GM19455 (cell line): ENCODE data around the gene USF2.

Experiments used
- ATAC-seq: cut with Tn5 transposase; IDR thresholded peaks from one replicate; pipeline ENCODE4 v1.9.1; 2021; ENCODE audit not compliant: unreplicated experiment

USF2 gene

GRCh38 chr19:35317464-35318043 is 48.8 kb downstream of the USF2 start:
- ATAC-seq, result no peak

GRCh38 chr19:35318679-35319448 is 50.1 kb downstream of the USF2 start:
- no peak for ATAC-seq

- no peak for ATAC-seq
These were observed 51.4 kb downstream of the USF2 start for GRCh38 chr19:35320065-35320713.

DNA sequence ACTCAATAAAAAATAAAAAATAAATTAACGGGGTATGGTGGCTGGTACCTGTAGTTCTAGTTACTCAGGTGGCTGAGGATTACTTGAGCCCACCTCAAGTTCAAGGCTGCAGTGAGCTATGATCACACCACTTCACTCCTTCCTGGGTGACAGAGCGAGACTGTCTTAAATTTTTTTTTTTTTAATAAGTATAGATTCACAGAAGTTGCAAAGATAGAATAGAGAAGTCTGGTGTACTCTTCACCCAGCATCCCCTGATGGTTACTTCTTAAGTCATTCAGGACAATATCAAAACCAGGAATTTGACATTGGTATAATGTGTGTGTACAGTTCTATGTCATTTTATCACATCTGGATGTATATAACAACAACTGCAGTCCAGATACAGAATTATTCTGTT is 52.5 kb downstream of the USF2 start:
- ATAC-seq, result no peak

DNA sequence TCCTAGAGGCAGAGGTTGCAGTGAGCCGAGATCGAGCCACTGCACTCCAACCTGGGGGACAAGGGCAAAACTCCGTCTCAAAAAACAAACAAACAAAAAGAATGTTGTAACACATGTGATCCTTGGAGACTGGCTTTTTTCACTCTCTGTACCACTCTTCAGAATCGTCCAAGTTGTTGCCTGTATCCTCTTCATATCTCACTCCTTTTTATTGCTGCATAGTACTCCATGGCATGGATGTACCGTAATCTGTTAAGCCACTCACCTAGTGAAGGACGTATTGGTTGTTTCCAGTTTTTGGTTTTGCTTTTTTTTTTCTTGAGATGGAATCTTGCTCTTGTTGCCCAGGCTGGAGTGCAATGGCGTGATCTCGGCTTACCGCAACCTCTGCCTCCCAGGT is 53.3 kb downstream of the USF2 start:
- ATAC-seq, result no peak

GRCh38 chr19:35327642-35328041 is 58.9 kb downstream of the USF2 start:
- ATAC-seq, result no peak

DNA sequence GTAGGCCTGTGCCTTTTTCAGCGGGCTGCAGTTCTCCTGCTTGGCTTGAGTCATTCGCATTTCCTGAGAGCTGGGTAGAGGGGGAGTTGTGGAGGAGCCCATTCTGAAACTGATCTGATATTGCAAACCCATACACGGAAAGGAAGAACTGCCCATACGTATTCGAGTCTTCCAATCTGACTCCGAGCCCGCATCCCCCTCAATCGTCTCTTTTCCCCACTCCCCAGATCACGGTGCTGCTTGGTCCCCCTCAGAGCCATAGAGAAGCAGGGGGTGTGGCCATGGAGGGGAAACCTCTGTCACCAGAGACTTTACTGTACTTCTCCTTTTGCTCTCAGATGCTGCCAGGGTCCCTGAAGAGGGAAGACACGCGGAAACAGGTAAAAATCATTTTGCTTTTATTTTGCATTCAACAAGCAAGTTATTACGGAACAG is 60.1 kb downstream of the USF2 start, which contains the start of gene CD22:
Gene CD22, plus strand, starts transcription at position 337 of the 435 bp plus-strand sequence. CDS start 2,854 bp downstream, outside the sequence.
- no peak for ATAC-seq

GRCh38 chr19:35329323-35329722 is 60.6 kb downstream of the USF2 start:
- ATAC-seq, result no peak
